ENCODE measurements around the gene ARL6IP1.
A peak's percentile ranks its signal among the peaks of the same experiment; 100 is the strongest.

The ARL6IP1 gene

DNA sequence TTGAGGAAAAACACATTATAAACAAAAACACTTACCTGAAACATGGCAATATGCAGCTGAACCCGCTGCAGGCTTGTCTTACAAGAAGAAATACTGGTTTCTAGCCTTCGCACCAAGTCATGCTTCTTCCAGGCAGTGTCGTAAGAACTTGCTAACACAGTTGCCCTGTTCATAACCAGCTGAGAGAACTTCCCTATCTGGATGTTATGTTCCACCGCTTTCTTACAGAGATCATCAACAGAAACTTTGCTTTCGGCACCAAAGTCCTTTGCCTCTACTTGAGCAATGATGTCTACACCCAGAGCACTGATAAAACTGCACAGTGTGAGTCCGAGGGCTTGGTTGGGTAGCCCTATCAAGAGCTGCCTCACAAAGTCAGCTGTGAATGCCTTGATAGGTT is 27.9 kb upstream of the ARL6IP1 start:
- H3K4me3 ChIP-seq (ENCODE audit: low read depth, low read length): no peak overlapping the region
- peaks cover 46% of the 10 kb centered on the region for H3K36me3 ChIP-seq (ENCODE audit: insufficient read depth, low read length)
- no peak overlapping the region for H2AFZ ChIP-seq (ENCODE audit: low read length, unreplicated experiment)
- H3K79me2 ChIP-seq (ENCODE audit: control insufficient read depth, insufficient read depth, low read length, unreplicated experiment): no peaks in the 10 kb centered on the region
- no peak overlapping the region for H3K27ac ChIP-seq (ENCODE audit: low read depth, low read length)
- H3K4me1 ChIP-seq (ENCODE audit: control insufficient read depth, insufficient read depth, low read length, unreplicated experiment): no peaks in the 10 kb centered on the region
- no peaks in the 10 kb centered on the region for H3K27me3 ChIP-seq (ENCODE audit: insufficient read depth, low read length)

DNA sequence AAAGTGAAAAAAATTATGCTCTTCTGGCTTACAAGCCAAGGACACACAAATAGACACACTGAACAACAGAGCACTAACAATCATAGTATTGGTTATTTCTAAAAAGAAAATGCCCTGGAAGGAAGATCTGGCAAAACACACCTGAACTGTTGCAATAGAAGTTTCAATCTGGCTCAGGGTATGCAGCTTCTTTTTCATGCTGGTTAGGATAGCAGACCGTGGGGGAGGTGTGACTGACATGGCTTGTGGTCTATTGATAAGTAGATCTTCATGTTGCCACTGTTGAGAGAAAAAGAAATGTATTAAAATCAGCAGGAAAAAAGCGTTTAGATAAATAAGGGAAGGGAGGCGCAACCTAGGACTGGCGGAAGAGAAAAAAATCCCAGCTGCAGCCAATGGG is 26.5 kb upstream of the ARL6IP1 start:
- Histone ChIP-seq H3K27ac (ENCODE audit: low read depth, low read length) (no peak overlapping the region), H3K4me3 (ENCODE audit: low read depth, low read length) (no peak overlapping the region), H3K36me3 (ENCODE audit: insufficient read depth, low read length) (peaks cover 39% of the 10 kb centered on the region), H2AFZ (ENCODE audit: low read length, unreplicated experiment) (no peak overlapping the region), H3K4me1 (ENCODE audit: control insufficient read depth, insufficient read depth, low read length, unreplicated experiment) (no peaks in the 10 kb centered on the region), H3K27me3 (ENCODE audit: insufficient read depth, low read length) (no peaks in the 10 kb centered on the region), H3K79me2 (ENCODE audit: control insufficient read depth, insufficient read depth, low read length, unreplicated experiment) (no peaks in the 10 kb centered on the region)

DNA sequence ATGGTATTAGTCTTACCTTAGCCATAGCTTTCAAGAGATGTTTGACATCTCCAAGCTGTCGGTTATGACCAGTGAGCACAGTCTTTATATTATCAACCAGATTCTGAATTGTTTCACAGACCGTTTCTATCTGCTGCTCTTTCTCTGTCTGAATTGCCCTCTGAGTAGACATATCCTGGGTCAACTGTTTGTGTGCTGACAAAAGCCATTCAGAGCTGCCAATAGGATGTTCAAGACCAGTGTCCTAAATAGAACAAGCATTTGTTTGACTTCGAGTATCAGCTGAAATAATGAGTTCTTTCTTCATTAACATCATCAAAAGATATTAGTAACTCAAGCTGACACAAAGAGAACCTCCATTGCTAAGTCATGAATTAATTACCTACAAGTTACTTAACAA is 14.9 kb upstream of the ARL6IP1 start:
- no peak overlapping the region for H3K4me3 ChIP-seq (ENCODE audit: low read depth, low read length)
- no peak overlapping the region for H3K27ac ChIP-seq (ENCODE audit: low read depth, low read length)
- H3K79me2 ChIP-seq (ENCODE audit: control insufficient read depth, insufficient read depth, low read length, unreplicated experiment): no peaks in the 10 kb centered on the region
- no peak overlapping the region for H2AFZ ChIP-seq (ENCODE audit: low read length, unreplicated experiment)
- peaks cover 35% of the 10 kb centered on the region for H3K36me3 ChIP-seq (ENCODE audit: insufficient read depth, low read length)
- H3K27me3 ChIP-seq (ENCODE audit: insufficient read depth, low read length): no peaks in the 10 kb centered on the region
- H3K4me1 ChIP-seq (ENCODE audit: control insufficient read depth, insufficient read depth, low read length, unreplicated experiment): no peaks in the 10 kb centered on the region

DNA sequence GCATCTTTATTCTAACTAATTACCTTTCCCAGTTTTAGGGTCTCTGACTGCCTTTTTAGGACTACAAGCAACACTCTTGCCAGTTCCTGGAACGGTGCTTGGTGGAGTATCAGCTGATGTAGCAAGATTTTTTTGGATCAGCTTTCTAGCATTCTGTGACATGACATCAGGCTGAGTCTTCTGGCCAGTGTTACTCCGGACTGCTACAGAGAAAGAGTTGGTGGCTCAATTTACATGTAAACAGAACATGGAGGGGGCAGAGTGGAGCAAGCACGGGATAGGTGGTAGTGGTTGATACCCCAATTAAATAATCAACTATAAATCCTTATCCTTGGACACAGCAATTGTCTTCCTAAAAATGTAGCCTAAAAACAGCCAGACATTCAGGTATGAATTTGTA is 10.6 kb upstream of the ARL6IP1 start:
- Histone ChIP-seq H3K79me2 (ENCODE audit: control insufficient read depth, insufficient read depth, low read length, unreplicated experiment) (peaks cover 2% of the 10 kb centered on the region), H2AFZ (ENCODE audit: low read length, unreplicated experiment) (no peak overlapping the region), H3K27ac (ENCODE audit: low read depth, low read length) (no peak overlapping the region), H3K27me3 (ENCODE audit: insufficient read depth, low read length) (no peaks in the 10 kb centered on the region), H3K36me3 (ENCODE audit: insufficient read depth, low read length) (peaks cover 48% of the 10 kb centered on the region), H3K4me3 (ENCODE audit: low read depth, low read length) (no peak overlapping the region), H3K4me1 (ENCODE audit: control insufficient read depth, insufficient read depth, low read length, unreplicated experiment) (no peaks in the 10 kb centered on the region)

DNA sequence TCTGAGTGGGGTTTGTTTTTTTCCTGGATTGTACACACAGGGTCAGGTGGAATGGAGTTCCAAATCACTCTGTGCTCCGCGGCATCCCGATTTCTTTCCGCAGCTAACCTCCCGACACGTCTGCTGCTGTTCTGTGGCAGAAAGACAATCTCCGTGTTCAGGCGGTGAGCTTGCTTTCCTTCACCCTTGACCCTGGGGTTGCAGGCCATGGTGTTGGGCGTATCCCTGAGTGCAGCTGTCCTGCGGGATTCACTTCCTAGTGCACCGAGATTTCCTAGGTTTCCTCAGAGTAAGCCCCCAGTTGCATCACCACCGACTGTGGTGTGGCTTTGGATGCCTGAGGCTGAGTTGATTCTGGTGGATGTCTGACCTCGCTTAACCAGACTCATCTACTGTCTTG is 7.8 kb upstream of the ARL6IP1 start:
- Histone ChIP-seq H3K4me3 (ENCODE audit: low read depth, low read length) (no peak overlapping the region), H3K27ac (ENCODE audit: low read depth, low read length) (no peak overlapping the region), H3K27me3 (ENCODE audit: insufficient read depth, low read length) (no peaks in the 10 kb centered on the region), H3K36me3 (ENCODE audit: insufficient read depth, low read length) (peaks cover 35% of the 10 kb centered on the region), H3K79me2 (ENCODE audit: control insufficient read depth, insufficient read depth, low read length, unreplicated experiment) (peaks cover 5% of the 10 kb centered on the region), H2AFZ (ENCODE audit: low read length, unreplicated experiment) (no peak overlapping the region), H3K4me1 (ENCODE audit: control insufficient read depth, insufficient read depth, low read length, unreplicated experiment) (peaks cover 19% of the 10 kb centered on the region)

- Histone ChIP-seq H3K27ac (ENCODE audit: low read depth, low read length) (peak overlapping the region; percentile 79), H3K27me3 (ENCODE audit: insufficient read depth, low read length) (no peaks in the 10 kb centered on the region), H3K36me3 (ENCODE audit: insufficient read depth, low read length) (peaks cover 18% of the 10 kb centered on the region), H3K79me2 (ENCODE audit: control insufficient read depth, insufficient read depth, low read length, unreplicated experiment) (peaks cover 15% of the 10 kb centered on the region), H2AFZ (ENCODE audit: low read length, unreplicated experiment) (no peak overlapping the region), H3K4me3 (ENCODE audit: low read depth, low read length) (no peak overlapping the region), H3K4me1 (ENCODE audit: control insufficient read depth, insufficient read depth, low read length, unreplicated experiment) (peaks cover 30% of the 10 kb centered on the region)
Observed at GRCh38 chr16:18805257-18805773, 4.0 kb upstream of the ARL6IP1 start.

- peak overlapping the region; percentile 19; the same call in 1 of the 2 replicates for H3K4me3 ChIP-seq (ENCODE audit: low read depth, low read length)
- peaks cover 22% of the 10 kb centered on the region for H3K79me2 ChIP-seq (ENCODE audit: control insufficient read depth, insufficient read depth, low read length, unreplicated experiment)
- no peak overlapping the region for H2AFZ ChIP-seq (ENCODE audit: low read length, unreplicated experiment)
- peaks cover 34% of the 10 kb centered on the region for H3K4me1 ChIP-seq (ENCODE audit: control insufficient read depth, insufficient read depth, low read length, unreplicated experiment)
- H3K36me3 ChIP-seq (ENCODE audit: insufficient read depth, low read length): peaks cover 12% of the 10 kb centered on the region
- peak overlapping the region; percentile 79 for H3K27ac ChIP-seq (ENCODE audit: low read depth, low read length)
- H3K27me3 ChIP-seq (ENCODE audit: insufficient read depth, low read length): no peaks in the 10 kb centered on the region
Observed at GRCh38 chr16:18804540-18804939, 3.2 kb upstream of the ARL6IP1 start.

GRCh38 chr16:18803569-18804462 is 2.5 kb upstream of the ARL6IP1 start:
- H3K4me1 ChIP-seq (ENCODE audit: control insufficient read depth, insufficient read depth, low read length, unreplicated experiment): peaks cover 37% of the 10 kb centered on the region
- peaks cover 30% of the 10 kb centered on the region for H3K79me2 ChIP-seq (ENCODE audit: control insufficient read depth, insufficient read depth, low read length, unreplicated experiment)
- peak overlapping the region; percentile 79 for H3K27ac ChIP-seq (ENCODE audit: low read depth, low read length)
- no peaks in the 10 kb centered on the region for H3K27me3 ChIP-seq (ENCODE audit: insufficient read depth, low read length)
- no peak overlapping the region for H2AFZ ChIP-seq (ENCODE audit: low read length, unreplicated experiment)
- H3K4me3 ChIP-seq (ENCODE audit: low read depth, low read length): peak overlapping the region; percentile 19; the same call in 1 of the 2 replicates
- H3K36me3 ChIP-seq (ENCODE audit: insufficient read depth, low read length): peaks cover 5% of the 10 kb centered on the region; the same call in 1 of the 2 replicates

- no peak overlapping the region for H3K4me3 ChIP-seq (ENCODE audit: low read depth, low read length)
- H3K79me2 ChIP-seq (ENCODE audit: control insufficient read depth, insufficient read depth, low read length, unreplicated experiment): peaks cover 39% of the 10 kb centered on the region
- peak overlapping the region; percentile 79; the same call in 1 of the 2 replicates for H3K27ac ChIP-seq (ENCODE audit: low read depth, low read length)
- H3K27me3 ChIP-seq (ENCODE audit: insufficient read depth, low read length): no peaks in the 10 kb centered on the region
- H3K4me1 ChIP-seq (ENCODE audit: control insufficient read depth, insufficient read depth, low read length, unreplicated experiment): peaks cover 44% of the 10 kb centered on the region
- H3K36me3 ChIP-seq (ENCODE audit: insufficient read depth, low read length): peaks cover 2% of the 10 kb centered on the region; the same call in 1 of the 2 replicates
- H2AFZ ChIP-seq (ENCODE audit: low read length, unreplicated experiment): no peak overlapping the region
Observed at GRCh38 chr16:18802767-18803343, 1.5 kb upstream of the ARL6IP1 start.

DNA sequence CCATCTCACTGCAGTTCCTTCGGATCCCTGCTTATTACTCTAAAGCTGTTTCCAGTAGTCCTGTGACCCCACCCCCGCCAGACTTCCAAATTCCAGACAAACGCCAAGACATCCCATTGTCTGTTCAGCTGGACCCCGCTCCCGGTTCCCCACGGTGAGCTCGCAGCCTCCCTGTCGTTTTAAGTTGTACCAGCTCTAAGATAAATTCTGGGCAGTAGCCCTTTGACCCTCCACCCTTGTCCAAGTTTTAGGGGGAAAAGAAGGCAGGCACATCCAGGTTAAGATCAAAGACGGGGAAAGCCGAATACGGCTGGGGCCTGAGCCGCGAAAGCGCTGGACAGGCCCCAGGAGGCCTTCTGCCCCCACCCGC is 589 bp downstream of the ARL6IP1 start:
- H3K27me3 ChIP-seq (ENCODE audit: insufficient read depth, low read length): no peaks in the 10 kb centered on the region
- H2AFZ ChIP-seq (ENCODE audit: low read length, unreplicated experiment): no peak overlapping the region
- peak overlapping the region; percentile 97 for H3K4me3 ChIP-seq (ENCODE audit: low read depth, low read length)
- peaks cover 46% of the 10 kb centered on the region for H3K4me1 ChIP-seq (ENCODE audit: control insufficient read depth, insufficient read depth, low read length, unreplicated experiment)
- peaks cover 54% of the 10 kb centered on the region for H3K79me2 ChIP-seq (ENCODE audit: control insufficient read depth, insufficient read depth, low read length, unreplicated experiment)
- peaks cover 16% of the 10 kb centered on the region for H3K36me3 ChIP-seq (ENCODE audit: insufficient read depth, low read length)
- peak overlapping the region; percentile 73 for H3K27ac ChIP-seq (ENCODE audit: low read depth, low read length)
